B cell (primary cell): ENCODE results near the gene MRPS25. TPM values are rescaled to one million over a fixed set of nuclear protein-coding genes. Genes with fewer than 3 reads are reported as not detected.

Experiments
- ATAC-seq: fragments of 200-7000 bp; cut with Tn5 transposase; one replicate; pipeline ENCODE4 v1.10.0; 2021; ENCODE audit warnings: low read depth, mild to moderate bottlenecking, moderate number of reproducible peaks, moderate library complexity
- CTCF ChIA-PET: fragments of 350-600 bp; sonication (Branson Sonifier 250); formaldehyde crosslinking; loops from one replicate; lab custom pipeline; 2021; ENCODE audit warnings: antibody characterized with exemption, inconsistent platforms; lab: Charles Lee
- POLR2A ChIA-PET: fragments of 350-600 bp; sonication (Branson Sonifier 250); formaldehyde crosslinking; loops from one replicate; lab custom pipeline; 2021; ENCODE audit warnings: antibody characterized with exemption; lab: Charles Lee
- DNase-seq: peaks from one replicate; pipeline ENCODE4 v3.0.0; 2013
- H2AFZ ChIP-seq: 2 replicates; pipeline ENCODE4 v1.6.1; 2012; ENCODE audit warnings: mild to moderate bottlenecking, low read depth, low read length; ENCODE audit not compliant: insufficient read depth, poor library complexity, severe bottlenecking
- H3K27ac ChIP-seq, 2 donors: 1 replicate in 1 of 2; 2 replicates in 1 of 2; pipeline ENCODE4 v1.5.1; 2012 to 2013; ENCODE audit warnings: low read length in 2 of 2, mild to moderate bottlenecking in 2 of 2, moderate library complexity in 1 of 2
- H3K27me3 ChIP-seq, 4 experiments: fragments of 200-600 bp in 1 of 4; sonication (generic) in 1 of 4; replicated peaks in 1 of 4; 1 replicate in 2 of 4; 2 replicates in 2 of 4; pipeline versions ENCODE4 v1.6.1 to v1.7.0; 2013 to 2016; ENCODE audit warnings: low read length in 3 of 4, mild to moderate bottlenecking in 2 of 4, mixed read lengths in 1 of 4, moderate library complexity in 1 of 4; ENCODE audit not compliant: insufficient read depth in 4 of 4, control insufficient read depth in 3 of 4; ENCODE audit errors: control extremely low read depth in 1 of 4
- H3K36me3 ChIP-seq, 2 experiments: replicated peaks in 1 of 2; 1 replicate in 1 of 2; 2 replicates in 1 of 2; pipeline versions ENCODE4 v1.6.1 to v1.7.1; 2013; ENCODE audit warnings: low read length in 1 of 2; ENCODE audit not compliant: insufficient read depth in 2 of 2, control insufficient read depth in 1 of 2; ENCODE audit errors: control extremely low read depth in 1 of 2, extremely low read depth in 1 of 2
- H3K4me1 ChIP-seq, 2 donors: fragments of 200-600 bp in 1 of 2; sonication (generic) in 1 of 2; 1 replicate in 1 of 2; 2 replicates in 1 of 2; pipeline versions ENCODE4 v1.5.1 to v1.6.1; 2013 to 2017; ENCODE audit warnings: low read length in 2 of 2; ENCODE audit not compliant: control insufficient read depth in 2 of 2, insufficient read depth in 2 of 2
- H3K4me2 ChIP-seq: replicated peaks from 2 replicates; pipeline ENCODE3; 2012; ENCODE audit warnings: mild to moderate bottlenecking, low read depth, low read length; ENCODE audit not compliant: poor library complexity, severe bottlenecking
- H3K4me3 ChIP-seq, 5 experiments: fragments of 200-600 bp in 1 of 5; sonication (generic) in 1 of 5; 1 replicate in 3 of 5; 2 replicates in 2 of 5; pipeline versions ENCODE4 v1.5.1 to v1.7.0; 2011 to 2016; ENCODE audit warnings: low read length in 4 of 5, mild to moderate bottlenecking in 4 of 5, low read depth in 2 of 5, control low read depth in 1 of 5, moderate library complexity in 1 of 5; ENCODE audit not compliant: insufficient read depth in 1 of 5; ENCODE audit errors: control extremely low read depth in 1 of 5, extremely low read depth in 1 of 5
- H3K79me2 ChIP-seq: fragments of 200-600 bp; sonication (generic); one replicate; pipeline ENCODE4 v1.6.0; 2016; ENCODE audit warnings: low read length; ENCODE audit not compliant: control insufficient read depth, insufficient read depth
- H3K9ac ChIP-seq: fragments of 200-600 bp; sonication (generic); 2 replicates; pipeline ENCODE4 v1.6.1; 2017; ENCODE audit warnings: mild to moderate bottlenecking, low read length, moderate library complexity
- H3K9me3 ChIP-seq, 3 donors: one replicate each; pipeline versions ENCODE4 v1.6.1 to v1.7.1; 2013; ENCODE audit warnings: low read length in 2 of 3; ENCODE audit not compliant: control insufficient read depth in 2 of 3, insufficient read depth in 1 of 3; ENCODE audit errors: control extremely low read depth in 1 of 3
- H4K20me1 ChIP-seq: 2 replicates; pipeline ENCODE4 v1.6.0; 2012; ENCODE audit warnings: mild to moderate bottlenecking, low read length; ENCODE audit not compliant: insufficient read depth, control insufficient read depth, poor library complexity, severe bottlenecking
- H3K27ac Mint-ChIP-seq: one replicate; pipeline ENCODE4 v1.8.0; 2021; ENCODE audit warnings: mixed read lengths
- H3K27me3 Mint-ChIP-seq: one replicate; pipeline ENCODE4 v1.8.0; 2021; ENCODE audit warnings: mixed read lengths
- H3K4me1 Mint-ChIP-seq: one replicate; pipeline ENCODE4 v1.8.0; 2021; ENCODE audit warnings: mixed read lengths
- H3K4me3 Mint-ChIP-seq: one replicate; pipeline ENCODE4 v1.8.0; 2021; ENCODE audit warnings: mixed read lengths
- H3K9me3 Mint-ChIP-seq: one replicate; pipeline ENCODE4 v1.8.0; 2022; ENCODE audit warnings: mixed read lengths; ENCODE audit not compliant: insufficient read depth
- CTCF ChIP-seq: fragments of 200-600 bp; IDR thresholded peaks from one replicate; pipeline ENCODE4 v1.8.0; 2022; ENCODE audit warnings: antibody characterized with exemption, mild to moderate bottlenecking
- EZH2 ChIP-seq: IDR thresholded peaks from 2 replicates; pipeline ENCODE4 v1.6.1; 2012; ENCODE audit warnings: borderline replicate concordance, low read depth, mild to moderate bottlenecking, moderate library complexity, low read length; ENCODE audit not compliant: insufficient read depth, poor library complexity, severe bottlenecking
- WGBS: methylation state at CpG from one replicate; pipeline ENCODE4 v1.1.5; 2013; ENCODE audit warnings: missing lambda C conversion rate; ENCODE audit not compliant: insufficient coverage; 5-methylcytosine and 5-hydroxymethylcytosine counted together
- intact Hi-C: fragments of 100-400 bp; cut with micrococcal nuclease; formaldehyde crosslinking; loops from one replicate; pipeline ENCODE4 v1.10.0; 2022
- polyA plus RNA-seq: library from polyadenylated mRNA; depleted of rRNA; stranded (reverse); fragments of >200 nt; gene quantifications from 2 replicates; pipeline ENCODE4 v1.2.3, GENCODE V29; 2012
- total RNA-seq, 2 donors: library from RNA; stranded (reverse); fragments of 120-200 nt in 1 of 2; gene quantifications; 1 replicate in 1 of 2; 2 replicates in 1 of 2; pipeline versions ENCODE4 v1.2.3 to v1.2.4, GENCODE V29; 2013 to 2022

Gene MRPS25
- total and polyA plus RNA-seq, 2 donors (not counting 1 experiment from before 2014, with no cell fraction given), result 94.9 to 105 TPM

GRCh38 chr3:15071699-15072098, 6.6 kb upstream of the MRPS25 start:
- H3K9ac ChIP-seq, result no peak overlapping the region
- H3K27me3 ChIP-seq, result no peaks in the 10 kb centered on the region
- H3K4me1 ChIP-seq, result no peaks in the 10 kb centered on the region
- Mint-ChIP-seq H3K27me3 (no peaks in the 10 kb centered on the region), H3K27ac (no peak overlapping the region), H3K4me3 (no peak overlapping the region), H3K4me1 (no peaks in the 10 kb centered on the region), H3K9me3 (no peaks in the 10 kb centered on the region)
- no peak overlapping the region for H2AFZ ChIP-seq
- H3K79me2 ChIP-seq, result no peaks in the 10 kb centered on the region
- CTCF ChIA-PET, result no interaction called here
- WGBS, result 93% methylated on average over 2 of the region's 2 CpGs
- TF ChIP-seq EZH2 (no peak), CTCF (no peak)
- DNase-seq (no peak), ATAC-seq (no peak)
- no peaks in the 10 kb centered on the region for H3K9me3 ChIP-seq
- no peak overlapping the region for H3K4me3 ChIP-seq
- intact Hi-C loops, result no loop called here
- no peaks in the 10 kb centered on the region for H4K20me1 ChIP-seq
- peaks cover 6 to 52% of the 10 kb centered on the region in 2 experiments for H3K36me3 ChIP-seq
- no peak overlapping the region for H3K4me2 ChIP-seq
- H3K27ac ChIP-seq, result no peak overlapping the region
- POLR2A ChIA-PET, result interaction anchor here (0.5 kb wide), 1 partner anchor 789 kb away, joined by 6 read pairs; no protein-coding TSS in a partner anchor

GRCh38 chr3:15069441-15069840, 4.3 kb upstream of the MRPS25 start:
- Histone ChIP-seq H3K4me2 (no peak overlapping the region), H3K4me3 (no peak overlapping the region), H3K9ac (no peak overlapping the region), H3K36me3 (peaks cover 0 to 29% of the 10 kb centered on the region in 2 experiments), H3K79me2 (peaks cover 11% of the 10 kb centered on the region), H2AFZ (no peak overlapping the region), H3K27ac (no peak overlapping the region), H4K20me1 (peaks cover under 1% of the 10 kb centered on the region), H3K4me1 (peaks cover 3 to 7% of the 10 kb centered on the region in 2 donors), H3K27me3 (no peaks in the 10 kb centered on the region), H3K9me3 (no peaks in the 10 kb centered on the region)
- Mint-ChIP-seq H3K27ac (no peak overlapping the region), H3K27me3 (no peaks in the 10 kb centered on the region), H3K4me3 (no peak overlapping the region), H3K9me3 (no peaks in the 10 kb centered on the region), H3K4me1 (peaks cover 9% of the 10 kb centered on the region)
- DNase-seq, result no peak
- 89% methylated on average over 1 of the region's 1 CpG for WGBS
- no peak for ATAC-seq
- TF ChIP-seq EZH2, result no peak
- no peak for TF ChIP-seq CTCF
- intact Hi-C loops, result no loop called here
- POLR2A ChIA-PET, result no interaction called here
- CTCF ChIA-PET, result no interaction called here
